Retinal pigment epithelial cell (primary cell): ENCODE measurements around the gene LAMA2.

ENCODE experiments used
- DNase-seq: peaks from one replicate; pipeline ENCODE4 v3.0.0-alpha.2; 2010; ENCODE audit warnings: low read depth
- H3K4me3 ChIP-seq: 2 replicates; pipeline ENCODE4 v1.5.1; 2011; ENCODE audit warnings: mild to moderate bottlenecking, low read length, control low read depth, moderate library complexity
- CTCF ChIP-seq: conservative IDR thresholded peaks from 2 replicates; pipeline ENCODE4 v1.5.1; 2011; ENCODE audit warnings: low read depth, low read length, control low read depth, inconsistent platforms

LAMA2 gene

GRCh38 chr6:129517288-129517687 lies 634.4 kb downstream of the LAMA2 start:
- no peak overlapping the region for H3K4me3 ChIP-seq
- TF ChIP-seq CTCF = no peak
- no peak for DNase-seq

- no peak for TF ChIP-seq CTCF
- DNase-seq = no peak
- no peak overlapping the region for H3K4me3 ChIP-seq
Observed at GRCh38 chr6:129519750-129520149, 636.8 kb downstream of the LAMA2 start.

GRCh38 chr6:129521946-129522345 lies 639.0 kb downstream of the LAMA2 start:
- DNase-seq = no peak
- TF ChIP-seq CTCF = no peak
- H3K4me3 ChIP-seq = no peak overlapping the region

- no peak for TF ChIP-seq CTCF
- DNase-seq = no peak
- no peak overlapping the region for H3K4me3 ChIP-seq
Observed at GRCh38 chr6:129523816-129524215, 640.9 kb downstream of the LAMA2 start.

GRCh38 chr6:129525055-129525454 lies 642.1 kb downstream of the LAMA2 start:
- DNase-seq = no peak
- no peak for TF ChIP-seq CTCF
- H3K4me3 ChIP-seq = no peak overlapping the region

- TF ChIP-seq CTCF = no peak
- no peak for DNase-seq
- H3K4me3 ChIP-seq = no peak overlapping the region
Observed at GRCh38 chr6:129534926-129535325, 652.0 kb downstream of the LAMA2 start.

- TF ChIP-seq CTCF = no peak
- DNase-seq = no peak
- no peak overlapping the region for H3K4me3 ChIP-seq
Observed at GRCh38 chr6:129536271-129536670, 653.3 kb downstream of the LAMA2 start.
